B cell (primary cell): ENCODE data around the gene ACVR1. TPM values are rescaled to one million over a fixed set of nuclear protein-coding genes. Genes with fewer than 3 reads are reported as not detected.
A peak's percentile ranks its signal among the peaks of the same experiment; 100 is the strongest.

Experiments
- ATAC-seq: fragments of 200-7000 bp; cut with Tn5 transposase; one replicate; pipeline ENCODE4 v1.10.0; 2021; ENCODE audit warnings: low read depth, mild to moderate bottlenecking, moderate number of reproducible peaks, moderate library complexity
- CTCF ChIA-PET: fragments of 350-600 bp; sonication (Branson Sonifier 250); formaldehyde crosslinking; loops from one replicate; lab custom pipeline; 2021; ENCODE audit warnings: antibody characterized with exemption, inconsistent platforms; lab: Charles Lee
- POLR2A ChIA-PET: fragments of 350-600 bp; sonication (Branson Sonifier 250); formaldehyde crosslinking; loops from one replicate; lab custom pipeline; 2021; ENCODE audit warnings: antibody characterized with exemption; lab: Charles Lee
- DNase-seq: peaks from one replicate; pipeline ENCODE4 v3.0.0; 2013
- H2AFZ ChIP-seq: 2 replicates; pipeline ENCODE4 v1.6.1; 2012; ENCODE audit warnings: mild to moderate bottlenecking, low read depth, low read length; ENCODE audit not compliant: insufficient read depth, poor library complexity, severe bottlenecking
- H3K27ac ChIP-seq, 2 donors: 1 replicate in 1 of 2; 2 replicates in 1 of 2; pipeline ENCODE4 v1.5.1; 2012 to 2013; ENCODE audit warnings: low read length in 2 of 2, mild to moderate bottlenecking in 2 of 2, moderate library complexity in 1 of 2
- H3K27me3 ChIP-seq, 4 experiments: fragments of 200-600 bp in 1 of 4; sonication (generic) in 1 of 4; replicated peaks in 1 of 4; 1 replicate in 2 of 4; 2 replicates in 2 of 4; pipeline versions ENCODE4 v1.6.1 to v1.7.0; 2013 to 2016; ENCODE audit warnings: low read length in 3 of 4, mild to moderate bottlenecking in 2 of 4, mixed read lengths in 1 of 4, moderate library complexity in 1 of 4; ENCODE audit not compliant: insufficient read depth in 4 of 4, control insufficient read depth in 3 of 4; ENCODE audit errors: control extremely low read depth in 1 of 4
- H3K36me3 ChIP-seq, 2 experiments: replicated peaks in 1 of 2; 1 replicate in 1 of 2; 2 replicates in 1 of 2; pipeline versions ENCODE4 v1.6.1 to v1.7.1; 2013; ENCODE audit warnings: low read length in 1 of 2; ENCODE audit not compliant: insufficient read depth in 2 of 2, control insufficient read depth in 1 of 2; ENCODE audit errors: control extremely low read depth in 1 of 2, extremely low read depth in 1 of 2
- H3K4me1 ChIP-seq, 2 donors: fragments of 200-600 bp in 1 of 2; sonication (generic) in 1 of 2; 1 replicate in 1 of 2; 2 replicates in 1 of 2; pipeline versions ENCODE4 v1.5.1 to v1.6.1; 2013 to 2017; ENCODE audit warnings: low read length in 2 of 2; ENCODE audit not compliant: control insufficient read depth in 2 of 2, insufficient read depth in 2 of 2
- H3K4me2 ChIP-seq: replicated peaks from 2 replicates; pipeline ENCODE3; 2012; ENCODE audit warnings: mild to moderate bottlenecking, low read depth, low read length; ENCODE audit not compliant: poor library complexity, severe bottlenecking
- H3K4me3 ChIP-seq, 5 experiments: fragments of 200-600 bp in 1 of 5; sonication (generic) in 1 of 5; 1 replicate in 3 of 5; 2 replicates in 2 of 5; pipeline versions ENCODE4 v1.5.1 to v1.7.0; 2011 to 2016; ENCODE audit warnings: low read length in 4 of 5, mild to moderate bottlenecking in 4 of 5, low read depth in 2 of 5, control low read depth in 1 of 5, moderate library complexity in 1 of 5; ENCODE audit not compliant: insufficient read depth in 1 of 5; ENCODE audit errors: control extremely low read depth in 1 of 5, extremely low read depth in 1 of 5
- H3K79me2 ChIP-seq: fragments of 200-600 bp; sonication (generic); one replicate; pipeline ENCODE4 v1.6.0; 2016; ENCODE audit warnings: low read length; ENCODE audit not compliant: control insufficient read depth, insufficient read depth
- H3K9ac ChIP-seq: fragments of 200-600 bp; sonication (generic); 2 replicates; pipeline ENCODE4 v1.6.1; 2017; ENCODE audit warnings: mild to moderate bottlenecking, low read length, moderate library complexity
- H3K9me3 ChIP-seq, 3 donors: one replicate each; pipeline versions ENCODE4 v1.6.1 to v1.7.1; 2013; ENCODE audit warnings: low read length in 2 of 3; ENCODE audit not compliant: control insufficient read depth in 2 of 3, insufficient read depth in 1 of 3; ENCODE audit errors: control extremely low read depth in 1 of 3
- H4K20me1 ChIP-seq: 2 replicates; pipeline ENCODE4 v1.6.0; 2012; ENCODE audit warnings: mild to moderate bottlenecking, low read length; ENCODE audit not compliant: insufficient read depth, control insufficient read depth, poor library complexity, severe bottlenecking
- H3K27ac Mint-ChIP-seq: one replicate; pipeline ENCODE4 v1.8.0; 2021; ENCODE audit warnings: mixed read lengths
- H3K27me3 Mint-ChIP-seq: one replicate; pipeline ENCODE4 v1.8.0; 2021; ENCODE audit warnings: mixed read lengths
- H3K4me1 Mint-ChIP-seq: one replicate; pipeline ENCODE4 v1.8.0; 2021; ENCODE audit warnings: mixed read lengths
- H3K4me3 Mint-ChIP-seq: one replicate; pipeline ENCODE4 v1.8.0; 2021; ENCODE audit warnings: mixed read lengths
- H3K9me3 Mint-ChIP-seq: one replicate; pipeline ENCODE4 v1.8.0; 2022; ENCODE audit warnings: mixed read lengths; ENCODE audit not compliant: insufficient read depth
- EZH2 ChIP-seq: IDR thresholded peaks from 2 replicates; pipeline ENCODE4 v1.6.1; 2012; ENCODE audit warnings: borderline replicate concordance, low read depth, mild to moderate bottlenecking, moderate library complexity, low read length; ENCODE audit not compliant: insufficient read depth, poor library complexity, severe bottlenecking
- WGBS: methylation state at CpG from one replicate; pipeline ENCODE4 v1.1.5; 2013; ENCODE audit warnings: missing lambda C conversion rate; ENCODE audit not compliant: insufficient coverage; 5-methylcytosine and 5-hydroxymethylcytosine counted together
- intact Hi-C: fragments of 100-400 bp; cut with micrococcal nuclease; formaldehyde crosslinking; loops from one replicate; pipeline ENCODE4 v1.10.0; 2022
- polyA plus RNA-seq: library from polyadenylated mRNA; depleted of rRNA; stranded (reverse); fragments of >200 nt; gene quantifications from 2 replicates; pipeline ENCODE4 v1.2.3, GENCODE V29; 2012
- total RNA-seq, 2 donors: library from RNA; stranded (reverse); fragments of 120-200 nt in 1 of 2; gene quantifications; 1 replicate in 1 of 2; 2 replicates in 1 of 2; pipeline versions ENCODE4 v1.2.3 to v1.2.4, GENCODE V29; 2013 to 2022
- TF ChIP-seq, protein P1 (sequence below): fragments of 200-600 bp; IDR thresholded peaks from one replicate; pipeline ENCODE4 v1.8.0; 2022; ENCODE audit warnings: antibody characterized with exemption, mild to moderate bottlenecking

The ACVR1 gene
- total and polyA plus RNA-seq, 2 donors (not counting 1 experiment from before 2014, with no cell fraction given): 3.7 to 11.7 TPM

GRCh38 chr2:157777427-157777826, 98.7 kb downstream of the ACVR1 start:
- Mint-ChIP-seq H3K27me3 (no peaks in the 10 kb centered on the region), H3K4me1 (no peaks in the 10 kb centered on the region), H3K9me3 (no peaks in the 10 kb centered on the region), H3K27ac (no peak overlapping the region), H3K4me3 (no peak overlapping the region)
- no peaks in the 10 kb centered on the region for H3K9me3 ChIP-seq
- H3K79me2 ChIP-seq: no peaks in the 10 kb centered on the region
- H4K20me1 ChIP-seq: no peaks in the 10 kb centered on the region
- ChIA-PET POLR2A (no interaction called here), CTCF (interaction anchor here (1.4 to 1.8 kb wide), 2 partner anchors 230 to 476 kb away, joined by 4 to 5 read pairs; no protein-coding TSS in a partner anchor)
- DNase-seq (peak; percentile 21), ATAC-seq (no peak)
- intact Hi-C loops: loop anchor here (1.0 to 10.0 kb wide), 2 partner anchors 475 to 977 kb away; no protein-coding TSS in a partner anchor
- no CpG with 5 or more reads among the region's 4 CpGs for WGBS
- no peak overlapping the region for H2AFZ ChIP-seq
- H3K4me3 ChIP-seq: no peak overlapping the region
- H3K4me1 ChIP-seq: no peaks in the 10 kb centered on the region
- H3K36me3 ChIP-seq: no peaks in the 10 kb centered on the region
- no peak overlapping the region for H3K9ac ChIP-seq
- TF ChIP-seq EZH2: no peak
- TF ChIP-seq, protein P1, sequence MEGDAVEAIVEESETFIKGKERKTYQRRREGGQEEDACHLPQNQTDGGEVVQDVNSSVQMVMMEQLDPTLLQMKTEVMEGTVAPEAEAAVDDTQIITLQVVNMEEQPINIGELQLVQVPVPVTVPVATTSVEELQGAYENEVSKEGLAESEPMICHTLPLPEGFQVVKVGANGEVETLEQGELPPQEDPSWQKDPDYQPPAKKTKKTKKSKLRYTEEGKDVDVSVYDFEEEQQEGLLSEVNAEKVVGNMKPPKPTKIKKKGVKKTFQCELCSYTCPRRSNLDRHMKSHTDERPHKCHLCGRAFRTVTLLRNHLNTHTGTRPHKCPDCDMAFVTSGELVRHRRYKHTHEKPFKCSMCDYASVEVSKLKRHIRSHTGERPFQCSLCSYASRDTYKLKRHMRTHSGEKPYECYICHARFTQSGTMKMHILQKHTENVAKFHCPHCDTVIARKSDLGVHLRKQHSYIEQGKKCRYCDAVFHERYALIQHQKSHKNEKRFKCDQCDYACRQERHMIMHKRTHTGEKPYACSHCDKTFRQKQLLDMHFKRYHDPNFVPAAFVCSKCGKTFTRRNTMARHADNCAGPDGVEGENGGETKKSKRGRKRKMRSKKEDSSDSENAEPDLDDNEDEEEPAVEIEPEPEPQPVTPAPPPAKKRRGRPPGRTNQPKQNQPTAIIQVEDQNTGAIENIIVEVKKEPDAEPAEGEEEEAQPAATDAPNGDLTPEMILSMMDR: peak; percentile 56
- no peak overlapping the region for H3K4me2 ChIP-seq
- no peak overlapping the region for H3K27ac ChIP-seq
- H3K27me3 ChIP-seq: no peaks in the 10 kb centered on the region

DNA sequence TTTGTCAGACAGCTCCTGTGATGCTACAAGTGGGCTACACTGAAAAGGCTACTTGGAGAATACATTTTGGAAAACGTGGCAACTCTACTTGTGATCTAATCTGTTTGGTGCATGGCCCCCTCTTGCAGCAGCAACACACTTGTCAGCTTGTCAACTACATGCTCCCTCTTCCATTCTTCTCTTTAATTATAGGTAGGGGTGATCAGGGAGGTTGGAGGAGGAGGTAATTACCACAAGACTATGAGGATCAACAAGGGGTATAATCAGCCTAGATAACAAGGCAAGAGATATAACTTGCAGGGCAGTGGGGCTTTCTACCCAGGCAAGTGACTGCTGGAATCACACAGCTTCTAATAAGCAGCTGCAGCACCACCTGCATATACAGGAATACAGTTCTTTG, 104.9 kb downstream of the ACVR1 start:
- Mint-ChIP-seq H3K27ac (no peak overlapping the region), H3K4me3 (no peak overlapping the region), H3K27me3 (no peaks in the 10 kb centered on the region), H3K4me1 (no peaks in the 10 kb centered on the region), H3K9me3 (no peaks in the 10 kb centered on the region)
- TF ChIP-seq, protein P1: no peak
- no peak for TF ChIP-seq EZH2
- no peaks in the 10 kb centered on the region for H3K9me3 ChIP-seq
- no peak overlapping the region for H3K4me2 ChIP-seq
- ChIA-PET POLR2A (no interaction called here), CTCF (no interaction called here)
- no peaks in the 10 kb centered on the region for H4K20me1 ChIP-seq
- no CpG with 5 or more reads among the region's 1 CpG for WGBS
- no peak overlapping the region for H2AFZ ChIP-seq
- DNase-seq (no peak), ATAC-seq (no peak)
- no peak overlapping the region for H3K27ac ChIP-seq
- peaks cover 0 to 5% of the 10 kb centered on the region in 2 experiments for H3K36me3 ChIP-seq
- H3K27me3 ChIP-seq: no peaks in the 10 kb centered on the region
- H3K9ac ChIP-seq: no peak overlapping the region
- no peaks in the 10 kb centered on the region for H3K4me1 ChIP-seq
- intact Hi-C loops: loop anchor here (10.0 kb wide), 1 partner anchor 984 kb away; no protein-coding TSS in a partner anchor
- H3K79me2 ChIP-seq: no peaks in the 10 kb centered on the region
- no peak overlapping the region for H3K4me3 ChIP-seq
